Heart left ventricle (tissue), 13 donors: ENCODE results near the gene HOXD12.

Experiments used
- POLR2A ChIP-seq, 2 donors: fragments of 450-650 bp; IDR thresholded peaks; one replicate each; pipeline ENCODE4 v1.6.1; 2017; ENCODE audit warnings: antibody characterized with exemption in 2 of 2, mild to moderate bottlenecking in 2 of 2, moderate library complexity in 2 of 2
- TF ChIP-seq, protein P1 (sequence below), 12 donors: fragments of 200-600 bp; sonication (generic) in 4 of 12; IDR thresholded peaks; one replicate each; pipeline versions ENCODE4 v1.5.0 to v1.8.0; 2018 to 2022; ENCODE audit warnings: antibody characterized with exemption in 12 of 12, mild to moderate bottlenecking in 5 of 12
- donor health status: ischemic (EF 13 %, LVEDD 7.1; RV severe dilation, severe dysfunction).
- donor health status: DM: no; HTN: yes; CAD: no.
- donor health status: DM: no; HTN: no; CAD: no.
- donor health status: ischemic (EF 25% LVEDD 6.9; RV normal size, moderate dysfunction).
- donor health status: ischemic (EF 25% LVEDD 5.7; RV mildly dilated, moderate dysfunction).
- donor health status: ischemic (EF 35%, LVEDD 5.7; RV mildly dilated, moderate dysfunction).
- donor health status: nonischemic (EF 11% LVEDD 7.7; RV severe dilation, severe dysfunction).
- donor health status: DM: yes; HTN: yes; CAD: no.
- donor health status: PGD.
- donor health status: ischemic (EF 29% LVEDD 5.4; RV normal size, mild dysfunction).
- donor health status: nonischemic (EF 23%, LVEDD 6.1; RV moderate dilation, normal function).

DNA sequence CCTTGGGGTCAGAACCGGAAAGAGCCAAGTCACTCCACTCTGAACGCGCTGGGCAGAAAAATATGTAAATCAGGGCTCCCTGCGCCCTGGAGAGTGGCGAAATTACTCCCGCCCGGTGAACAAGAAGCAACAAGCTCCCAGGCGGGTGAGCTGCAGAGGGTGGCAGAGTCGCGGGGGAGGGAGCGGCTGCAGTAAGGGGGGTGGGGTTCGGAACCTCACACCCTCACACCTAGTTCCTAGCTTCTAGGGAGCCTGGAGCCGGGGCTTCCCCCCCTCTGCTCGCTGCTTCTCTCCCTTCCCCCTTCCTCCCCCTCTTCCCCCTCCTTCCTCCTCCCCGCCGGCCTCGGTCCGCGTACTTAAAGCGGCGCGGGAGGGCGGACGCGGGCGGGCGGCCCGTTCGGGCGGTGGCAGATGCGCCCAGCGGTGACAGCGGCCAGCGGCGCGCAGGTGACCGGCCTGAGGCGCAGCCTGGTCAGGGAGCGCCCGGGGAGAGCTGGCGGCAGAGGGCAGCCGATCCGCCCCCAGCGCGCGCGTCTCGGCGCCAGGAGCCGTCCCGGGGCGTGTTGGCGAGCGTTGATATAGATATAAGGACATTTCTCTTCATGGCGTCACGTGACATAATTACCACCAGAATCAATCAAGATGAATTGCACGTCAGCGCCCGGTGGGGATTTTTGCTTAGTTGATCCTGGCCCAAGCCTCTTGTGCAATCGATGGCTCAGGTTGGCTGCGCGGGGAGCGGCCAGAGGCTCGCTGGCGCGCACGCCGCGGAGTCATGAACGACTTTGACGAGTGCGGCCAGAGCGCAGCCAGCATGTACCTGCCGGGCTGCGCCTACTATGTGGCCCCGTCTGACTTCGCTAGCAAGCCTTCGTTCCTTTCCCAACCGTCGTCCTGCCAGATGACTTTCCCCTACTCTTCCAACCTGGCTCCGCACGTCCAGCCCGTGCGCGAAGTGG lies 7.3 kb downstream of the HOXD12 start, which contains the start of gene HOXD11:
- TF ChIP-seq POLR2A (IDR thresholded peaks at IDR 0.05) = no peak
- TF ChIP-seq, protein P1, sequence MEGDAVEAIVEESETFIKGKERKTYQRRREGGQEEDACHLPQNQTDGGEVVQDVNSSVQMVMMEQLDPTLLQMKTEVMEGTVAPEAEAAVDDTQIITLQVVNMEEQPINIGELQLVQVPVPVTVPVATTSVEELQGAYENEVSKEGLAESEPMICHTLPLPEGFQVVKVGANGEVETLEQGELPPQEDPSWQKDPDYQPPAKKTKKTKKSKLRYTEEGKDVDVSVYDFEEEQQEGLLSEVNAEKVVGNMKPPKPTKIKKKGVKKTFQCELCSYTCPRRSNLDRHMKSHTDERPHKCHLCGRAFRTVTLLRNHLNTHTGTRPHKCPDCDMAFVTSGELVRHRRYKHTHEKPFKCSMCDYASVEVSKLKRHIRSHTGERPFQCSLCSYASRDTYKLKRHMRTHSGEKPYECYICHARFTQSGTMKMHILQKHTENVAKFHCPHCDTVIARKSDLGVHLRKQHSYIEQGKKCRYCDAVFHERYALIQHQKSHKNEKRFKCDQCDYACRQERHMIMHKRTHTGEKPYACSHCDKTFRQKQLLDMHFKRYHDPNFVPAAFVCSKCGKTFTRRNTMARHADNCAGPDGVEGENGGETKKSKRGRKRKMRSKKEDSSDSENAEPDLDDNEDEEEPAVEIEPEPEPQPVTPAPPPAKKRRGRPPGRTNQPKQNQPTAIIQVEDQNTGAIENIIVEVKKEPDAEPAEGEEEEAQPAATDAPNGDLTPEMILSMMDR (IDR thresholded peaks at IDR 0.05) = no peak
